Stimulated activated CD8-positive, alpha-beta memory T cell treated with anti-CD3 and anti-CD28 coated beads, Interleukin-7, amount 100 ng/mL, for 4 hours (primary cell): Measurements from ENCODE around the gene RNF183.
A peak's percentile ranks its signal among the peaks of the same experiment; 100 is the strongest.

Experiments used
- DNase-seq, 2 donors: peaks; one replicate each; pipeline ENCODE4 v3.0.0-alpha.2; 2020; ENCODE audit warnings: low read depth in 2 of 2

Gene RNF183, protein sequence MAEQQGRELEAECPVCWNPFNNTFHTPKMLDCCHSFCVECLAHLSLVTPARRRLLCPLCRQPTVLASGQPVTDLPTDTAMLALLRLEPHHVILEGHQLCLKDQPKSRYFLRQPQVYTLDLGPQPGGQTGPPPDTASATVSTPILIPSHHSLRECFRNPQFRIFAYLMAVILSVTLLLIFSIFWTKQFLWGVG

DNA sequence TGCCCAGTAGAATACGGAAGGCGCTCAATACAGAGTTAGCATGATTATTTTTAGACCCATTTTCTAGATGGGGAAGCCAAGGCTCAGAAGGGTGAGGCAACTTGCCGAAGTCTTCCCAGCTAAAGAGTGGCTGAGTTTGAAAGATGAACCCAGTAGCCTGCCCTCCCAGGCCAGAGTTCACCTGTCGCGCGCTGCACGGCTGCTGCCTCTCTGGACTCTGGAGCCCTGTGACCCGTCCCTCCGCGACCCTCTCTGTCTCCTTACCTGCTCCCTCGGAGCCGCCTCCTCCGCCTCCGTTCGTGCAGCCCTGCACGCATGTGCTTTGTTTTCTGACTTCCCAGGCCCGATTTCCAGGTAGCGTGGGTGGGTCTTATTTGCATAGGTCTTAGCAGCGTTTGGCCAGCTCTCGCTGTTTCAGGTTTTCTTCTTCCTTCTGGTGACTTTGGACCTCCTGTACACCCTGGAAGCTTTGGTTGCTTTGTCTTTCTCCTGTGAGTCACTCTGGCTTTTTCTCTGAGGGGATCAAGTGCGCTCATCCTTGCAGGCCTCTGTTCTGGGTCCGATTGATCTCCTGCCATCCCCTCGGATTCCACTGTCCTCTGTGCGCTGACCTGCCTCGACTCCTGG is at the start of gene RNF183:
Gene RNF183, minus strand, starts transcription at position 585 of the 627 bp plus-strand sequence. CDS start 5,192 bp downstream, outside the sequence.
- DNase-seq, result no peak

GRCh38 chr9:113352411-113352810 is 49.2 kb upstream of the RNF183 start:
- no peak for DNase-seq

DNA sequence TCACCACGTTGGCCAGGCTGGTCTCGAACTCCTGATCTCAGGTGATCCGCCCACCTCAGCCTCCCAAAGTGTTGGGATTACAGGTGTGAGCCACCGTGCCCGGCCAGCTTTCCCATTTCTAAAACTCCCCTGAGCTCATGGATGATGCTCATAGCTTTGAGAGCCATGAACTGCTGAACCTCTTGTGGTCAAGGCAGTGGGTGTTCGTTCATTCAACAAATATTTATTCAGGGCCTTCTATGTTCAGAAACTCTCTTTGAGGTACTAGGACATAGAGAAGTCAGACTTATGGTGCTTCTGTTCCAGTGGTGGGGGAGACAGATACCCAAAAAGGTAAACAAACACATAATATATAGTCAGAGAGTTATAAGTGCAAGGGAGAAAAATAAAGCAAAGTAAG is 48.8 kb upstream of the RNF183 start:
- no peak for DNase-seq

GRCh38 chr9:113350937-113351336 is 47.8 kb upstream of the RNF183 start:
- DNase-seq, result peak in 1 of 2 donors; percentile 11

- DNase-seq, result no peak
These were observed 47.0 kb upstream of the RNF183 start for GRCh38 chr9:113350107-113350661.

- DNase-seq, result peak in 1 of 2 donors; percentile 15
These were observed 46.4 kb upstream of the RNF183 start, which contains the start of gene BSPRY for GRCh38 chr9:113349445-113350094. TSS of gene BSPRY (plus strand) at chr9:113349541. CDS start at chr9:113349580, 39 bp downstream.

DNA sequence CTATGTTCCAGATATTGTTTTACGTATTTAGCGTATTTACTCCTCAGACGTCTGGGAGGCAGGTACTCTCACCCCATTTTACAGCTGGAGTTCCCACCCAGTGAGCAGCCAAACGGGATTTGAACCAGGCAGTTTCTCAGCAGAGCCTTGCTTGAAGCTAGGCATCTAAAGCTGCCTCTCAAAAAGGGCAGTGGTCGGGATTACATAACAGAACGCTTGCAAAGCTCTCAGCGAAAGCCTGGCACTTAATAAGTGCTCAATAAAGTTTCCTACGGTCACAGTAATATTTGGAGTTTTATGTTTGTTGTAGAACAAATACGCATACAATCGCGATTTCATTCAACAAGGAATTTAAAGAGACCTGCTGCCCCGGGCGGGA is 45.9 kb upstream of the RNF183 start:
- DNase-seq, result no peak

GRCh38 chr9:113348437-113348836 is 45.3 kb upstream of the RNF183 start:
- DNase-seq, result no peak

GRCh38 chr9:113345671-113346070 is 42.5 kb upstream of the RNF183 start:
- no peak for DNase-seq

DNA sequence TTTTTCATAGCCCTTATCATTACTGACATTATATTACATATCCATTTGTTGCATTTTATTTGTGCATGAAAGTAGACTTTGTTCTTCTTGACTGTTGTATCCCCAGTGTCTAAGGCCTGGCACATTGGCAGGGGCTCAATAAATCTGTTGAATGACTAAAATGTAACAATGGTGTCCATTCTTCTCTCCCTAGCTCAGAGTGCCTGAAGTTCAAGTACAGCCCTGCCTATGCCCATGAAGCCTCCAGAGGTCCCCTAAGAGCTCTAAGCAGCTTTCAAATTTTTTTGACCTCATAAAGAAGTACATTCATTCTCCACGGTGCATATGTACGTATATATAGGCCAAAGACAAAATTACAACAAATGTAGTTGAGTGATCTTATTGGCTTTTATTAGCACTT is 42.0 kb upstream of the RNF183 start:
- no peak for DNase-seq

DNA sequence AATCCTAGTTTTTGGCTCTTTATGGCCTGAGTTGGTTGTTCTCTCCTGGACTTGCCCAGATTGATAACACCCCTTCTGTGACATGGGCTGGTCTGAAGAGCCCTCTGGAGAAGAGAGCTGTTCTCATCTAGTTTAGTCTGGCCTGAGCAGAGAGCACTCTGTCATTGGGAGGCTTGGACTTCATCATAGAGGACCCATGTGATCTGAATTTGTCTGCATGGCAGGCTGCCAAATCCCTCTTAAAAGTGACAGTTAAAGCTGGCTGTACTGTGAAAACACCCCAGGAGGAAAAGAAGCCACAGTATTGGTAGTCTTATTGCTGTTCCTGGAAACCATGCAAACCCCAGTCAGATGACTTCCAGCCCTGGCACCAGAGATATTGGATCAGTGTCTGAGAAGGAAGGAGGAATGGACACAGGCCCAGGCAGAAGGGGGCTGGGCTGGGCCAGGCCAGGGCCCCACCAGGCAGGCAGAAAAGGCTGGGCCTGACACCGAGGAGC is 40.6 kb upstream of the RNF183 start:
- no peak for DNase-seq

DNA sequence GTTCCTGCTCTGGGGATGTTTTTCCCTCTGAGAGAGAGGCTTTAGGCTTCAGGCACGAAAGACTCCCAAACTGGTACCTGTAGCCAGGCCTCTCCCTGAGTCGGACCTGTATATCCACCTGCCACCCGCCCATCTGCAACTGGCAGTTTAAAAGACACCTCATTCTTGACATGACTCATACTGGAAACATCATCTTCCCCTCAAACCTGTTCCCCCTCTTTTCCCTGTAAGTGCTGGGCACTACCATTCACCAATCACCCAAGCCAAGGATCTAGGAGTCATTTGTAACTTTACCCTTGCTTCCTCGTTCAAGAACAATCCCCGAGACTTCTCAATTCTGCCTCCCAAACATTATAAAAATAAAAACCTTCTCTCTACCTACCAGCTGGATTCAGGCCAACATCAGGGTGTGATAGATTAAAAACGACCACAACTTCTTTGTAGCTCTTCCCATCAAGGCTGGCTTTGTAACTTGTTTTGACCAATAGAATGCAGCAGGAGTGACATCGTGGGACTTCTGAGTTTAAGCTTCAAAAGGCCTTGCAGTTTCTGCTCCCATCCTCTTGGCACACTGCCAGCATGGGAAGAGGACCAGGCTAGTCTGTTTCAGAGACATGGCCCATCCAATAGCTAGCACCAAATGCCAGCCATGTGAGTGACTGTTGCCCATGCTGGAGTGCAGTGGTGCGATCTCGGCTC is 38.7 kb upstream of the RNF183 start:
- no peak for DNase-seq

GRCh38 chr9:113340011-113340699 is 37.0 kb upstream of the RNF183 start, which contains the start of gene WDR31:
TSS of gene WDR31 (minus strand) at chr9:113340275. CDS start at chr9:113332022, 8,253 bp downstream.
- DNase-seq, result peak; percentile 58 to 73

- DNase-seq, result no peak
These were observed 34.5 kb upstream of the RNF183 start for GRCh38 chr9:113337714-113338113.

DNA sequence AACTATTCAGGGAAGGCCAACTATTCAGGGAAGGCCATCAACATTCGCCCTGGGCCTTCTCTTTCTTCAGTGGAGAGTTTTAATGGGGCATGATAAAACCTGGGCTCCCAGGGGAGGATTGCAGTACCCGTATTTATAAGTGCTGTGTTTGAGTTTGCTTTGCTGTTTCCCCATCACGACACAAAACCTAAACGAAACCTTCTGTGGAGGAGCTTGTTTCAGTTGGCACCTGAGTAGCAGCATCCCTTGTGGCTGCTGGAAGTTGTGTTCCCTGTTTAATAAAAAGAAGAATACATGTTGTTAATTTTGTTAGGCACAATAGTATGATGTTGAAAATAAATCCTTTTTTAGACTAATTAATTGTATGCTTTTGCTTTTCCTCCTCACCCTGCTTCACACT is 28.6 kb upstream of the RNF183 start:
- DNase-seq, result no peak

DNA sequence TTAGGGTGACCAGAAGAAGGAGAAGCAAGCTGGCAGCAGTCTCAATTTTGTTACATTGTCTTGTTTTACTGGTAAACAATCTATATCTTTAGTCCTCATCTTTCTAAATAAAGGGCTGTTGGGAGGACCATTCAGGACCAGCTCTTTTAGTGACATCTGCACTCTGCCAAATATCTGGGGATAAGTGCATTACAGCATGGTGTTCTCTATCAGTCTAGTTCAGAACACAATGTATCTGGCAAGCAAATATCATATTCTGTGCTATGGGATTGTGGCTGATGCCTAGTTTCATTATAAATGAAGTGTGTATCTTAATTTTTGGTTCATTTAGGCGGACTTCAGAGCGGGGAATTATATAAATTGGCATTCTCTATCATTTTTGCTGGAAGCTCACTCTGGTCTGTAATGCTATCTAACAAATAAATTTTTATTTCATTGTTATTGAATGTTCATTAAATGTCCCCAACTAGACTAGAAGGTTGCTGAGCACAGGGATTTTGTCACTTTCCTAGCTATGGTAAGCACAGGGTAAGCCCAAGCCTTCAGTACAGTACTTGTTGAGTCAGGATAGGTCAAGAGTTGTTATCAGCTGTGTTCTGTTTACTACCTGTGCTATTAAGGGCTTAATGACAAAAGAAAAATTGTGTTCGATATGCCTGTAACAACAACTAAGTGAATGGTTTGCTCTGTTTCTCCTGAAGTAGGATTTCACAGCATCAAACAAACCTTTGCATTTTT is 25.0 kb upstream of the RNF183 start:
- DNase-seq, result no peak

DNA sequence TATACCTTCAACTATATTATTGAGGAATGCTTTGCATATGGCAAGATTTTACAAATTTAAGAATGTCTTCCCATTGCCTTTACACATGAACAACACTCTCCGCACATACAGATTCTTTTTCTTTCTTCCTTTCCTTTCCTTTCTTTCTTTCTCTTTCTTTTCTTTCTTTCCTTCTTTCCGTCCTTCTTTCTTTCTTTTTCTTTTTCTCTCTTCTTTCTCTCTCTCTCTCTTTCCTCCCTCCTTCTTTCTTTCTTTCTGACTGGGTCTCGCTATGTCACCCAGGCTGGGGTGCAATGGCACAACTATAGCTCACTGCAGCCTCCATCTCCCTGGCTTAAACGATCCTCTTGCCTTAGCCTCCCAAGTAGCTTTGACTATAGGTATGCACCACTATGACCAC is 23.1 kb upstream of the RNF183 start:
- no peak for DNase-seq

- DNase-seq, result no peak
These were observed 19.5 kb upstream of the RNF183 start for GRCh38 chr9:113322671-113323070.

DNA sequence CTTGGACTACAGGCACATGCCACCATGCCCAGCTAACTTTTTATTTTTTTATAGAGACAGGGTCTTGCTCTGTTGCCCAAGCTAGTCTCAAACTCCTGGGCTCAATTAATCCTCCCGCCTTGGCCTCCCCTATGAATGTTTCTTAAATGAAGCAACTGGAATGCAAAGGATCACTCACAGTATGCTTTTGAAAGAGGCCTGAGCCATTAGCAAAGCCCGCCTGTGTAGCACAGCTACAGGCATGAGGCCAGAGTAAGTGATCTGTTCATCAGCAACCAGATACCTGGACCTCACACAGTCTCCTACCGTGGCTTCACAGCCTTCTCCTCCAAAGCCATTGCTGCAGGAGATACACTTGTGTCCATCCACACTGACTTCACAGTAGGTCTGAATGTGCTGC is 16.9 kb upstream of the RNF183 start:
- no peak for DNase-seq

GRCh38 chr9:113319054-113319453 is 15.9 kb upstream of the RNF183 start:
- DNase-seq, result no peak

DNA sequence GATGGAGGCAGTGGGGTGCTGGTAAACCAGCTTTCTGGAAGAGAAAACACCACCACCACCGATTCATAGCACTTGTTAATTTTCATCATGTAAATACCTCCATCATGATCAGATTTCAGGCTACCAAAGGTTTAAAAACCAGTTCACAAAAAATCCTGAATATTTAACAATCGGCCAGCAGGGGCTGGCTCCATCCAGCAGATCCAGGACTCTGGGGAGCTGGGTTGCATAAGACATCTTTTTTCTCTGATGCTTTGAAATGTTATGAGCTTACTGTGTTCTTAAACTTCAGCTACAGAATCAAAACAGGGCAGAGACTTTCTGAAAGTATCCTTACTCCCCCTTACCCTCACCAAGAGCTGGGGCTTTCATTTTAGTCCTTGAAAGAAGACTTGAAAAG is 14.6 kb upstream of the RNF183 start:
- no peak for DNase-seq
